HG03196 (cell line): ENCODE data around the gene DYNLL2.
A peak's percentile ranks its signal among the peaks of the same experiment; 100 is the strongest.
"Not testable (repeated sequence)": the region's sequence is repeated elsewhere in the genome, so short reads cannot be mapped to it uniquely, and the experiment has no call there.

Source experiments
- ATAC-seq: cut with Tn5 transposase; IDR thresholded peaks from one replicate; pipeline ENCODE4 v1.9.1; 2021; ENCODE audit not compliant: unreplicated experiment

Gene DYNLL2

DNA sequence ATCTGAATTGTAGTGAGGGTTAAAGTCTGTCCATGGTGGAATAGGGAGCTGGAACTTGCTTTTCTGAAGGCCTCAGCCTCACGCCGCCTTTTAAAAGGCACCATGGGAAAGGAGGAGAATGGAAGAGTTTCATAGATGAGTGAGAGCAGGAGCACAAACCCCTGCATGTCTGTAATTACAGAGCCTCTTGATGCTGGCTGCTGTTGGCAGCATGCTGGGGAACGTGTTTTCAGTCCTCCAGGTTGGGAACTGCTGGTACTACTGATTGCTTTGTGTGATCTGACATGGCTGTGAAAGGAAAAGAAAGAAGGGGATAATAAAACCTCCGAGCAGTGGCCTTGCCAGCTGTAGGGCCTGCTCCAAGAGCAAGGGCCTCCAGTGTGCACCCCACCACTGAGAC, 16.8 kb upstream of the DYNLL2 start:
- no peak for ATAC-seq

DNA sequence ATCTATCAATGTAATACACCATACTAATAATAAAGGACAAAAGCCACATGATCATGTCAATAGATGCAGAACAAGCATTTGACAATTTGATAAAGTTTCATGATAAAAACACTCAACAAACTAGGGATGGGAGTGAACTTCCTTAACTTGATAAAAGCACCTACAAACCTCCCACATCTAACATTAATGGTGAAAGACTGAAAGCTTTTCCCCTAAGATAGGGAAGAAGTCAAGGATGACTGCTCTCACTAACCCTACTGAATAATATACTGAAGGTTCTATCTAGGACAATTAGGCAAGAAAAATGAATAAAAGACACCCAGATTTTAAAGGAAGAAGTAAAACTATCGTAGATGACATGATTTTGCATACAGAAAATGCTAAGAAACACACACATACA, 10.4 kb upstream of the DYNLL2 start:
- no peak for ATAC-seq

- not testable (repeated sequence) for ATAC-seq
These were observed 10.0 kb upstream of the DYNLL2 start for GRCh38 chr17:58073266-58073665.

DNA sequence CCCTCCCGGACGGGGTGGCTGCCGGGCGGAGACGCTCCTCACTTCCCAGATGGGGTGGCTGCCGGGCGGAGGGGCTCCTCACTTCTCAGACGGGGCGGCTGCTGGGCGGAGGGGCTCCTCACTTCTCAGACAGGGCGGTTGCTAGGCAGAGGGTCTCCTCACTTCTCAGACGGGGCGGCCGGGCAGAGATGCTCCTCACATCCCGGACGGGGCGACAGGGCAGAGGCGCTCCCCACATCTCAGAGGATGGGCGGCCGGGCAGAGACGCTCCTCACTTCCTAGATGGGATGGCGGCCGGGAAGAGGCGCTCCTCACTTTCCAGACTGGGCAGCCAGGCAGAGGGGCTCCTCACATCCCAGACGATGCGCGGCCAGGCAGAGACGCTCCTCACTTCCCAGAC, 8.8 kb upstream of the DYNLL2 start:
- not testable (repeated sequence) for ATAC-seq

DNA sequence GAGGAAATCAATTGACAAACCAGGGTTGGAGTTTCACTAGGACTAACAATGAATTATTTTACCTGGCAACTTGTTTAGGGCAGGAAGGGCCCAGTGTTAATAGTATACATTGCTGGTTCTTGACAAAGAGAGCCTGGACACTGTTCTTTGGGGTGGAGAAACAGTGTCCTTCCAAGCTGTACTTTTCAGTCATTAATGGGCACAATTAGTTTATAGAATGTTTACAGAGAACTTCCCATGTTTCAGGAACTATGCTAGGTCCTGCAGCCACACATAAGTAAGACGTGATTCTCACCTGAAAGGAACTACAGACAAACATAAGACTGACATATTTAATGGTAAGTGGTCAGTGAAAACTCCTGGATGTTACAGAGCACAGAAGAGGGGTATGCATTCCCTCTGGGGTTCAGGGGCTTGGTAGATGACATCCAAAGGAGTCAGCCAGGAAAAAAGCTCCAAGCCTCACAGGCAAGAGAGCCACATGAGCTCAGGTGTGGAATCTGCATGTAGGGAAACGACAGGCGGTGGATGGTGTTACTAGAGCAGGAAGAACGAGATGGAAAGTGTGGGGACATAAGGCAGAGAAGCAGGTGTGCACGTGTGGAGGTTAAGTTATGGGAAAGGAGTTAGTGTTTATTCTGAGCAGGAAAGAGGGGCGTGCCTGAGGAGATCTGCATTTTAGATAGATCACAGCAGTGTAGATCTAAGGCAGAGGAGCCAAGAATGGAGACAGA, 3.8 kb upstream of the DYNLL2 start:
- no peak for ATAC-seq

DNA sequence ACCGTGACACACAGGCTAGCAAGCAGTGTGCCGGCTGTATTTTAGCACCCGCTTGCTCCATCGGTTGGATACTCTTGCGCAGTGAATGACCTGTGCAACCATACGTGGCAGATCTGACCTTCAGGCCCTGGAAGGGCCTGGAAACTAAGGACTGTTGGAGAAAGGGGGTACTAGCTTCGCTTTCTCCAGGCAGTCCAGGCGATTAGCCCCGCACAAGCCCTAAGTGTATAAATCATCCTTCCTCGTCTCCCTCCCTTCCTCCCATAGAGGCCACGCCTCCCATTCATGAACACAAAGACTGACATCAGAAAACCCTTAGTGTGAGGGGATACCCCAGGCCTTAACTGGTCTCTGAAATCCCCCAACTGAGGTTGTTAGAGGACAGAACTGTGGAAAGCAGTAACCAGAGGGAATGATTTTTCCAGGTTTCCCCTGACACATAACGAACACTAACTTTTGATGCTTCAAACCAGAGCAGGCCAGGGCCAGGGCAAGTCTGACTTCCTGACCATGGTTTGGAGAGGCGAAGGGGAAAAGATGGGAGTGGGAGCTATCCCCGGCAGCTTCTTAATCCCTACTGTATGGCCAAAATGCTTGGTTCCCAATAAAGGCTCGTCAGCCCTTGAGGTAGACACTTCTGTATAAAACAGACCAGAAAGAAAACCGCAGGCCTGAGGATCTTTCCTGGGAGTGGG, 1.4 kb upstream of the DYNLL2 start:
- no peak for ATAC-seq

GRCh38 chr17:58082341-58082869, 814 bp upstream of the DYNLL2 start:
- ATAC-seq, result no peak

GRCh38 chr17:58083491-58084316, 485 bp downstream of the DYNLL2 start:
- ATAC-seq, result peak; percentile 46

DNA sequence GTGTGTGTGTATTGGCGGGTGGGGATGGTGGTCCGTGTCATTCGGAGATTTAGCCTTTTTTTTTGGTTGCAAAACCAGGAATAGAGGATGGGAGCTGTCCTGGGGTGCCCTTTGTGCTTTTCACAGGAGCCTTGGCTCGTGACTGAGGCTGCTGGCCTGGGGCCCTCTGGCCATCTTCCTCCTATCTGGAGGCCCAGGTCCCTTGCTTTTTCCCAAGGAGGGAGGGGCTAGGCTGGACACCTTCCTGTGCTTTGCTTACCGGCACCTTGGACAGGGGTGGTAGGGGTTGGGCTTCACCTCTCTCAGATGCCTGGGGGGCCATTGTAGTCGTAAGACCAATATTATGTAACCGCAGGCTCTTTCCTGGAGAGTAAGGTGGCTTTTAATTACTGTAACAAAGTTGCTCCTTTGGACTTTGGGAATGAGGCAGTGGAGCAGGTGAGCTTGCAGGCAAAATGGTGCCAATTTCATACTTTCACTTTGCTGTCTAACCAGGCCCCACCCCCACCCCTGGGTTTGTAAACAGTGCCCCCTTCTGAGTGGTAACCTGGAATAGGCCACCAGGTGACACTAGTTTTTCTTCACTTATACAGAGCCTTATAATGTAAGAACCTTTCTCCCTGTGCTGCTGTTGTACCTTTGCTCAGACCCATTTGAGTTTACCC, 1.2 kb downstream of the DYNLL2 start:
- peak; percentile 0 for ATAC-seq

DNA sequence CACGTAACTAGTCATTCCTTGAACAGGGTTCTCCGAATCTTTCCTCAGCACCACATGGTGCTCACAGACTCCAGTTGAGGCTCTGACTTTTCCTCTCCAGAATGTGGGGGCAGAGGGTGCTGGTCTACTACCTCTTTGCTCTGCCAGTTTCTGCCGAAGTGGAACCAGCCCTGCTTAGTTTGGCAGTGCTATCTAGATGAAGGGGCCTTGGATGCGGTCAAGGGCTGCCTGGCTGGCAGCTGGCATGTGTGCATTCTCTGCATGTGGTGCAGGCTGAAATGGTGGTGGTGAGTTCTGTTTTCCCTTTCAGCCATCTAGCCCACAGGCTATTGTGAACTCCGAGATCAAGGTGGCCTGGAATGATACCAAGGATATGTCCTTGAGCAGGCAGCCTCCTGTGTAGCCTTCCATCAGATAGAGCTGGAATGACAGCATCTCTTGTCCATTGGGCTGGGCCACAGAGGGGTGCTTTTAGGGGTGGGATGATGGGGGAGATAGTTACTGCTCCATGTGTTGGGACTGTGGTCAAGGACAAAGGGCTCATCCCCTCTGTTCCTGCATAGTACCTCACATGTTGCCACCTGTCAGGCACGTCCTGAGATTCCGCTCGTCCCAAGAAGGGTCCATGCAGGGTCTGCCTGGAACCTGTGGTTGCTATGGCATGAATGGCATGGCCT, 2.0 kb downstream of the DYNLL2 start:
- ATAC-seq, result no peak

DNA sequence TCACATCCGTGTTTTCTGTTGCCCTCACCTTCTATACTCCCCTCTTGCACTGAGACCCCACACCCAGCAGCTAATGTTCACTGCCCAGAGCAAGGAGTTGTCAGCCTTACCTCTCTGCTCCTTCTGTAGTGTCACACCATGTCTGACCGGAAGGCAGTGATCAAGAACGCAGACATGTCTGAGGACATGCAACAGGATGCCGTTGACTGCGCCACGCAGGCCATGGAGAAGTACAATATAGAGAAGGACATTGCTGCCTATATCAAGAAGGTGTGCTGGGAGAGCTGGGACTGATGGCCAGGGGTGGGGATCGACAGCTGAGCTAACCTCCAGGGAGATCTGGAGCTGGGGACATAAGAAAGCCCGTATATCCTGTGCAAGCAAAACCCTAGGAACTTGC, 3.7 kb downstream of the DYNLL2 start:
- no peak for ATAC-seq

- no peak for ATAC-seq
These were observed 5.4 kb downstream of the DYNLL2 start for GRCh38 chr17:58088624-58089023.

- no peak for ATAC-seq
These were observed 5.9 kb downstream of the DYNLL2 start for GRCh38 chr17:58089111-58089510.

DNA sequence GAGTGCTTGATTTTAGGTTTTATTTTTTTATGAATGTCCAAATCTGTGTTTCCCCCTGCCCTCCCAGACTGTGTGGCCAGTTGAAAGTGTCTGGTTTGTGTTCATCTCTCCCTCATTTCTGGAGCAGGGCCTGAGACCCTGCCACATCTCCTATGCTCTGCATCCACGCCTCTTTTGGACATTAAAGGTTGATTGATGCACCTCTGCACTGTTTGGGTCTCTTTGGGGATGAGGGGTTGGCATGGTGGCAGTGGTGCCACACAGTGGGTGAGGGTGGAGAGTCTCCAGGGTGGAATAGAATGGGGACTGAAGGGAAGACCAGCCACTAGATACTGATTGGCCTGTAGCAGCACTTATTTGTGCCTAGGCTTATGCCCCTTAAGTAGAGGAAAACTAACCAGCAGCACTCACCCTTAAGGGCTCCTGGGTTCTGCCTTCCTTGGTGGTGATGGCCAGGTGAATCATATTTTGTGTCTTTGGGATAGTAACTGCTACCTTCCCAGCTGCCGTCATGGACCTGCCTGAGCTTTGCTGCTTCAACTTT, 7.9 kb downstream of the DYNLL2 start:
- no peak for ATAC-seq

DNA sequence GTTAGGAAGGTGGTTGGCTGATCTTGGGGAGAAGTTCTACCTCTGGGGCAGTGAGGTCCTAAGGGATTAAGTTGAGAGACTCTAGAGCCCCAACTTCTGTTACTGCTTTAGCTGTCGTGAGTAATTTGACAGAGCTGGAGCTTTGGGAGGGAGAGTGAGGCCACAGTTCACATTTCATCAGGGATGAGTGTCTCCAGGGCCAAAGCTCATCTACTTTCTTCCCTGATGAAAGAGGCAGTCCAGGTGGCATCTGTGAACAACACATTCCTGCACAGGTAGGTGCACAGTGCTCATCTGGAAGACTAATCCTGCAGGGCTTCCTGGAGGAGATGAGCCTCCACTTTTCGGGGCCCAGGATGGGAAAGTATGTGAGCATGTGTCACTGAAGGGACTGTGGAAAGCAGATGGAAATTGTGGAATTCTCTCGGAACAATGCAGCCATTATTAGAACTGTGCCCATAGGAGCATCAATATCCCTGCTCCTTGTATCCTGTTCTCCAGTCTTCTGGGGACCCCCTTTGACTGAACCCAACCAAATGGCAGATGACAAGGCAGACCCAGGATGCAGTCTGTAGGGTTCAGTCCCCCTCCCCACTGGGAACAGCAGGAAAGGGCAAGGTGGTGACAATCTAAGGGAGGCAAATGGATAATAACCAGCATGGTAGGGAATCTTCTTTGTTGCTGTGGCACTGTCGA, 9.0 kb downstream of the DYNLL2 start:
- ATAC-seq, result no peak

- no peak for ATAC-seq
These were observed 9.7 kb downstream of the DYNLL2 start for GRCh38 chr17:58092797-58093385.

DNA sequence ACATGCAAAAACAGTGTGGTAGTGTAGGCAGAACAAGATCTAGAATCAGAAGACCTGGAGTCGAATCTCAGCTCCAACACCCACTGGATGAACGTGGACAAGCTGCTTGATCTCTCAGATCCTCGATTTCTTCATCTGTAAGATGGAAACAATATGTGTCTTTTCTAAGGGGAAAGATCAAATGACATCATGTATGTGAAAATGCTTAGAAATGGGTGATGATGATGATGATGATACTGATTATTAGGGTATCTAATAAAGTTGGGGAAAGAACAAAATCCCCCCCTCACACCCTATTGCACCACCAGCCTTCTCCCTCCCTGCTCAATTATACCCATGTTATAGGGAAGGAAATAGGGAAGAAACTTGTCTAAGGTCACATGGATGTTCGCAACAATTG, 10.9 kb downstream of the DYNLL2 start:
- ATAC-seq, result no peak

DNA sequence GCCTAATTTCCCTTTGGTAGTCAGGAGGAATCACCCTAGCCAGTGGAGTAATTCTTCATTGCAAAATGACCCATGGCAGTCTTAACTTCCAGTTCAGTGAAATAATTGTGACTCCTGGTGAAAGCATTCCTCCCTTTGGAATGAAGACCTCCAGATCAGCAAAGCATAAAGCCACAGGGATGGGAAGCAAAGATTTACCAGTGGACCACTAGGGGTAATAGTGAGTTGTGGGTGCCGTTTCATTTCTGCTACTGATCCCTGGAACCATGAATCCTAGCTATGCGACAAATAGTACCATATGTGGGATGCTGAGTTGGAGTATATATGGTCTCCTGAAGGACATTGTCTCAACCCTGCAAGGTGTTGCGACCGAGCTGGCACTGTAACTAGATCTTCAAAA, 13.7 kb downstream of the DYNLL2 start:
- no peak for ATAC-seq

DNA sequence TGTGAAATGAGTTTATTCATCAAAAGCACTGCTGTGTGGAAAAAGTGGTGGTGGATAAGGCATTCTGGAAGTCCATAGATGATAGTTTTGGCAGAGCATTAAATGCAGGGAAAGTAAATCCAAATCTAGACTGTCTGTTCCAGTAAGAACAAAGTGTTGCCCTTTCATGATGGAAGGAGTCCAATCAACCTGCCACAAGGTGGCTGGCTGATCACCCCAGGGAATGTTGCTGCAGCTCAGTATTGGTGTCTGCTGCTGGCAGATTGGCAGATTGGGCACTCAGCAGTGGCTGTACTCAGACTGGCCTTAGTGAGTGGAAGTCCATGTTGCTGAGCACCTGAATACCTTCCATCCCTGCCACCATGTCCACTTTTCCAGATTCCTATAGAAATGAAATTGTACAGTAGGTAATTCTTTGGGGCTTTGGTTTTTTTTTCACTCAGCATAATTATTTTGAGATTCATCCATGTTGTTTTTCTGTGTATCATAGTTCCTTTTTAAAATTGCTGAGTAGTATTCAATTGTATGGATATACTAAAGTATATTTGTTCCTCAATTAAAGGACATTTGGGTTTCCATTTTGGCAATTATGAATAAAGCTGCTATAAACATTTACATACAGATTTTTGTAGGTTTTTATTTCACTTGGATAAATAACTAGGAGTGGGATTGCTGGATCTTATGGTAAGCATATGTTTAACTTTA, 14.3 kb downstream of the DYNLL2 start:
- no peak for ATAC-seq
